OCI-LY7 (cell line): Measurements from ENCODE around the gene KIAA1755.

Experiments used
- CTCF ChIP-seq: fragments of 200-600 bp; sonication (generic); conservative IDR thresholded peaks from 2 replicates; pipeline ENCODE4 v1.5.1; 2014; ENCODE audit warnings: mild to moderate bottlenecking, antibody characterized with exemption, low read length, moderate library complexity, mixed read lengths
- EZH2phosphoT487 ChIP-seq: fragments of 200-600 bp; sonication (generic); IDR thresholded peaks from 2 replicates; pipeline ENCODE4 v1.6.1; 2018; ENCODE audit warnings: low read depth, borderline replicate concordance, mild to moderate bottlenecking, mixed run types, antibody characterized with exemption, low read length, moderate library complexity, mixed read lengths

DNA sequence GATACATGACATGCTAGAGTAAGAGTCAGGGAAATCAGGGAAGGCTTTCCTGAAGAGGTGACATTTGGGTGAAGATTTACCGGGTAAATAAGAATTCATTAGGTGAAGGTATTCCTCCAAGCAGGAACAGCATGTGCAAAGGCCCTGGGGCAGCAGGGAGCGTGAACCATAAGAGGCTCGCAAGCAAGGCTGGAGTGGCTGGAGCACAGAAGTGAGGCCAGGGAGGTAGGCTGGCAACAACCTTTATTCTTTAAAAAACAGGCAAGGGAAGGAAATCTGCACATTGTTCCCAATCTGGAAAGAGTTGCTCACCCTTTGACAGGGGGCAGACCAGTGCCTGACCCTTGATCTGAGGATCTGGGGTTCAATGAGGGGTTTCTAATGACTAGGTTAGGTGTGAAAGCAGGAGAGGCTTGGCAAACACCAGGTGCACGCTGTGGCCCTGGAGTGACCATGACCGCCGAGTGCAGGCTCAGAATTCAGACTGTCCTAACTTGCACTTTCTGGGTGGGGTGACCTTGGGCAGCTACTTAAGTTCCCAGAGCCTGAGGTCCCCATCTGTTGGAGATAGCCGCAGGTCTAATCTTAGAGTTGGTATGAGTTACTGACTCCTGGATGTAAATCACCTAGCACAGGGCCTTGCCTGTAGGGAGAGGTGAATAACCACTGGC is 1.9 kb downstream of the KIAA1755 start:
- TF ChIP-seq CTCF (no peak), EZH2phosphoT487 (no peak)
